ENCODE results near the gene FAM184B. TPM values are rescaled to one million over a fixed set of nuclear protein-coding genes. Genes with fewer than 3 reads are reported as not detected.

FAM184B gene
- total RNA-seq, 1 donor from 2014 or later, result not detected

GRCh38 chr4:17736484-17736883 lies 44.9 kb downstream of the FAM184B start:
- no peak for DNase-seq (ENCODE audit: low spot score)
- Mint-ChIP-seq H3K27me3 (ENCODE audit: insufficient read depth, low read depth) (peaks cover 6% of the 10 kb centered on the region), H3K36me3 (no peaks in the 10 kb centered on the region), H3K4me3 (no peak overlapping the region), H3K9me3 (no peaks in the 10 kb centered on the region), H3K4me1 (peaks cover 8% of the 10 kb centered on the region), H3K27ac (no peak overlapping the region)
- Histone ChIP-seq H3K36me3 (no peaks in the 10 kb centered on the region), H3K4me3 (no peak overlapping the region), H3F3A (ENCODE audit: low read depth) (no peaks in the 10 kb centered on the region), H3K4me2 (no peak overlapping the region), H3K9ac (no peak overlapping the region), H3K27me3 (no peaks in the 10 kb centered on the region), H3K27ac (no peak overlapping the region), H3K79me2 (ENCODE audit: low read depth) (no peaks in the 10 kb centered on the region), H3K4me1 (no peaks in the 10 kb centered on the region), H3K9me3 (ENCODE audit: low read depth) (no peaks in the 10 kb centered on the region), H2AFZ (replicated peaks) (no peak overlapping the region), H4K20me1 (ENCODE audit: low read depth) (no peaks in the 10 kb centered on the region)
- no peak for TF ChIP-seq EZH2phosphoT487 (IDR thresholded peaks at IDR 0.05)
- TF ChIP-seq CTCF (IDR thresholded peaks at IDR 0.05), result no peak
- TF ChIP-seq EZH2 (IDR thresholded peaks at IDR 0.05), result no peak

- no peak for DNase-seq (ENCODE audit: low spot score)
- Histone ChIP-seq H3K27me3 (no peaks in the 10 kb centered on the region), H2AFZ (replicated peaks) (no peak overlapping the region), H3F3A (ENCODE audit: low read depth) (no peaks in the 10 kb centered on the region), H3K36me3 (no peaks in the 10 kb centered on the region), H3K27ac (no peak overlapping the region), H4K20me1 (ENCODE audit: low read depth) (no peaks in the 10 kb centered on the region), H3K4me2 (no peak overlapping the region), H3K79me2 (ENCODE audit: low read depth) (no peaks in the 10 kb centered on the region), H3K4me3 (no peak overlapping the region), H3K9ac (no peak overlapping the region), H3K4me1 (no peaks in the 10 kb centered on the region), H3K9me3 (ENCODE audit: low read depth) (no peaks in the 10 kb centered on the region)
- peaks cover 25% of the 10 kb centered on the region for H3K9me3 Mint-ChIP-seq
- peaks cover 6% of the 10 kb centered on the region for H3K36me3 Mint-ChIP-seq
- H3K4me3 Mint-ChIP-seq, result no peak overlapping the region
- H3K27ac Mint-ChIP-seq, result no peak overlapping the region
- TF ChIP-seq EZH2phosphoT487 (IDR thresholded peaks at IDR 0.05) (no peak), EZH2 (IDR thresholded peaks at IDR 0.05) (no peak), CTCF (IDR thresholded peaks at IDR 0.05) (no peak)
- peaks cover 3% of the 10 kb centered on the region for H3K4me1 Mint-ChIP-seq
- peaks cover 6% of the 10 kb centered on the region for H3K27me3 Mint-ChIP-seq (ENCODE audit: insufficient read depth, low read depth)
Measured at GRCh38 chr4:17726911-17727310, 54.5 kb downstream of the FAM184B start.

DNA sequence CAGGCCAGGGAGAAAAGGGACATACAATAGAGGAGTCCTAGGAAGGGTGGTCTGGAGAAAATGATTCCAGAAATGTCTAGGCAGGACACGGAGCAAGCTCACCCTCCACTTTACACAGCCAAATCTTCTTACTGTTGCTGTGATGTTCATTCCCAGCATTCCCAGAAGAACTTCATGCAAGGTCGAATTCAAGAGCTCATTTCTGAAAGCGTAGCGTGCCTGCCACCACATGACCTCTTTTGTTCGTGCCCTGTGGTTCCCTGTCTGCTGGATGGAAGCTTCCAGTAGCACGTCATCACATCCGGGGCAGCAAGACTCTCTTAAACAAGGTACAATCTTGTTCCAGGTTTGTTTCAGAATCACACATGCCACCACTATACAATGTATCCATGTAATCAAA lies 57.8 kb downstream of the FAM184B start:
- no peak for DNase-seq (ENCODE audit: low spot score)
- Histone ChIP-seq H3K4me2 (no peak overlapping the region), H3K4me3 (no peak overlapping the region), H3K27me3 (no peaks in the 10 kb centered on the region), H3K4me1 (no peaks in the 10 kb centered on the region), H3K27ac (no peak overlapping the region), H3K36me3 (no peaks in the 10 kb centered on the region), H2AFZ (replicated peaks) (no peak overlapping the region), H3K9me3 (ENCODE audit: low read depth) (no peaks in the 10 kb centered on the region), H3K9ac (no peak overlapping the region), H4K20me1 (ENCODE audit: low read depth) (no peaks in the 10 kb centered on the region), H3K79me2 (ENCODE audit: low read depth) (no peaks in the 10 kb centered on the region), H3F3A (ENCODE audit: low read depth) (no peaks in the 10 kb centered on the region)
- H3K9me3 Mint-ChIP-seq, result peaks cover 11% of the 10 kb centered on the region
- H3K27me3 Mint-ChIP-seq (ENCODE audit: insufficient read depth, low read depth), result peaks cover 9% of the 10 kb centered on the region
- H3K27ac Mint-ChIP-seq, result no peak overlapping the region
- peaks cover 6% of the 10 kb centered on the region for H3K36me3 Mint-ChIP-seq
- TF ChIP-seq CTCF (IDR thresholded peaks at IDR 0.05) (no peak), EZH2phosphoT487 (IDR thresholded peaks at IDR 0.05) (no peak), EZH2 (IDR thresholded peaks at IDR 0.05) (no peak)
- no peak overlapping the region for H3K4me3 Mint-ChIP-seq
- peaks cover 7% of the 10 kb centered on the region for H3K4me1 Mint-ChIP-seq

DNA sequence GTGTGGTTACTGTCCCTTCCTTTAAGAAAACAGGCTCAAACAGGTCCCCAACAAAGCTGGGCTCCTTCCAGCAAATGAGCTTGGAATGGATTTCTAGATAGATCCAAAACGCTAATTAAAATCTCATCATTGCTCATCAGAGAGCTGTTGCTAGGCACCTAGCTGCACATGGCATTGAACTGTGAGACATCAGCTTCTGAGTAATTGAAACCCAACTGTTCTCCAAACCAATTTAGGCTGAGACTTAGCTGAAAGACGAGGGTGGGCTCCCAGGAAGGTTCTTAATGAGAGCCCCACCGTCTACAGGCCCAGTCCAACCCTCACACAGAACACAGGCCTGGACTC lies 59.1 kb downstream of the FAM184B start:
- H3K4me1 ChIP-seq, result no peaks in the 10 kb centered on the region
- no peaks in the 10 kb centered on the region for H3K79me2 ChIP-seq (ENCODE audit: low read depth)
- no peaks in the 10 kb centered on the region for H3K36me3 ChIP-seq
- peaks cover 13% of the 10 kb centered on the region for H3K4me1 Mint-ChIP-seq
- no peaks in the 10 kb centered on the region for H3K27me3 ChIP-seq
- no peaks in the 10 kb centered on the region for H4K20me1 ChIP-seq (ENCODE audit: low read depth)
- no peak overlapping the region for H3K4me3 ChIP-seq
- no peak for TF ChIP-seq EZH2phosphoT487 (IDR thresholded peaks at IDR 0.05)
- no peak for TF ChIP-seq CTCF (IDR thresholded peaks at IDR 0.05)
- no peak for TF ChIP-seq EZH2 (IDR thresholded peaks at IDR 0.05)
- H3K9me3 Mint-ChIP-seq, result peaks cover 1% of the 10 kb centered on the region
- no peak overlapping the region for H3K4me2 ChIP-seq
- no peak for DNase-seq (ENCODE audit: low spot score)
- no peak overlapping the region for H2AFZ ChIP-seq (replicated peaks)
- no peaks in the 10 kb centered on the region for H3K9me3 ChIP-seq (ENCODE audit: low read depth)
- peaks cover 9% of the 10 kb centered on the region for H3K27me3 Mint-ChIP-seq (ENCODE audit: insufficient read depth, low read depth)
- H3K36me3 Mint-ChIP-seq, result no peaks in the 10 kb centered on the region
- H3F3A ChIP-seq (ENCODE audit: low read depth), result no peaks in the 10 kb centered on the region
- H3K27ac Mint-ChIP-seq, result no peak overlapping the region
- H3K27ac ChIP-seq, result no peak overlapping the region
- H3K4me3 Mint-ChIP-seq, result no peak overlapping the region
- no peak overlapping the region for H3K9ac ChIP-seq

Data from neural progenitor cell (in vitro differentiated cells).